Suprapubic skin (tissue), 4 donors: ENCODE data around the gene KMT2C.

Experiments
- CTCF ChIP-seq, 2 donors: fragments of 200-600 bp in 1 of 2; fragments of 450-650 bp in 1 of 2; sonication (generic) in 1 of 2; IDR thresholded peaks; one replicate each; pipeline ENCODE4 v1.5.1; 2016 to 2019; ENCODE audit warnings: antibody characterized with exemption in 2 of 2, mild to moderate bottlenecking in 1 of 2, moderate library complexity in 1 of 2
- EP300 ChIP-seq: sonication (generic); formaldehyde crosslinking; IDR thresholded peaks from one replicate; pipeline ENCODE4 v1.6.1; 2017; ENCODE audit warnings: antibody characterized with exemption
- POLR2A ChIP-seq, 2 donors: fragments of 450-650 bp; IDR thresholded peaks; one replicate each; pipeline ENCODE4 v1.6.1; 2017; ENCODE audit warnings: antibody characterized with exemption in 2 of 2, mild to moderate bottlenecking in 2 of 2, moderate library complexity in 2 of 2
- POLR2AphosphoS5 ChIP-seq, 3 donors: sonication (generic); formaldehyde crosslinking; IDR thresholded peaks; one replicate each; pipeline ENCODE4 v1.6.1; 2017; ENCODE audit warnings: antibody characterized with exemption in 3 of 3

GRCh38 chr7:152351168-152351567 is 84.6 kb downstream of the KMT2C start:
- no peak for TF ChIP-seq CTCF (IDR thresholded peaks at IDR 0.05)
- TF ChIP-seq POLR2A (IDR thresholded peaks at IDR 0.05) = no peak
- TF ChIP-seq EP300 = no peak
- no peak for TF ChIP-seq POLR2AphosphoS5 (IDR thresholded peaks at IDR 0.05)
